Smooth muscle cell (in vitro differentiated cells): ENCODE measurements around the gene RAD51B. TPM values are rescaled to one million over a fixed set of nuclear protein-coding genes. Genes with fewer than 3 reads are reported as not detected.
"Not testable (repeated sequence)": the region's sequence is repeated elsewhere in the genome, so short reads cannot be mapped to it uniquely, and the experiment has no call there.

Experiments
- DNase-seq: peaks from one replicate; lab custom pipeline; 2025; ENCODE audit not compliant: unreplicated experiment; lab: John Stamatoyannopoulos, UW
- H2AFZ ChIP-seq: fragments of 200-600 bp; sonication (generic); 2 replicates; pipeline ENCODE4 v1.6.0; 2016; ENCODE audit warnings: antibody characterized with exemption, low read depth, mild to moderate bottlenecking
- H3F3A ChIP-seq: fragments of 200-600 bp; sonication (generic); 2 replicates; pipeline ENCODE4 v1.6.0; 2017; ENCODE audit warnings: antibody characterized with exemption, low read depth
- H3K27ac ChIP-seq: fragments of 200-600 bp; sonication (generic); 2 replicates; pipeline ENCODE4 v1.5.1; 2016; ENCODE audit warnings: low read depth, mild to moderate bottlenecking
- H3K27me3 ChIP-seq: fragments of 200-600 bp; sonication (generic); 2 replicates; pipeline ENCODE4 v1.6.1; 2016; ENCODE audit warnings: low read depth, mild to moderate bottlenecking
- H3K36me3 ChIP-seq: fragments of 200-600 bp; sonication (generic); 2 replicates; pipeline ENCODE4 v1.5.1; 2016; ENCODE audit warnings: low read depth
- H3K4me1 ChIP-seq: fragments of 200-600 bp; sonication (generic); 2 replicates; pipeline ENCODE4 v1.5.1; 2016; ENCODE audit warnings: low read depth
- H3K4me2 ChIP-seq: fragments of 200-600 bp; sonication (generic); 2 replicates; pipeline ENCODE4 v1.6.0; 2016; ENCODE audit warnings: mild to moderate bottlenecking
- H3K4me3 ChIP-seq: fragments of 200-600 bp; sonication (generic); 2 replicates; pipeline ENCODE4 v1.5.1; 2016; ENCODE audit warnings: mild to moderate bottlenecking
- H3K79me2 ChIP-seq: fragments of 200-600 bp; sonication (generic); 2 replicates; pipeline ENCODE4 v1.6.0; 2016; ENCODE audit warnings: low read depth, mild to moderate bottlenecking
- H3K9ac ChIP-seq: fragments of 200-600 bp; sonication (generic); 2 replicates; pipeline ENCODE4 v1.6.0; 2016; ENCODE audit warnings: low read depth
- H3K9me3 ChIP-seq: fragments of 200-600 bp; sonication (generic); replicated peaks from 2 replicates; pipeline ENCODE4 v1.5.1; 2016; ENCODE audit warnings: low read depth
- H4K20me1 ChIP-seq: fragments of 200-600 bp; sonication (generic); 2 replicates; pipeline ENCODE4 v1.6.0; 2016; ENCODE audit warnings: low read depth
- WGBS: methylation state at CpG from one replicate; pipeline ENCODE4 v1.1.7; 2016; ENCODE audit warnings: low lambda C conversion rate; 5-methylcytosine and 5-hydroxymethylcytosine counted together
- polyA plus RNA-seq: library from polyadenylated mRNA; unstranded; fragments of >200 nt; fragmentation: Nextera tagmentation; extraction: Ambion mirVana; gene quantifications from 2 replicates; pipeline ENCODE4 v1.2.1, GENCODE V29; 2016
- total RNA-seq: library from RNA; depleted of rRNA; stranded (reverse); fragments of >200 nt; gene quantifications from 2 replicates; pipeline ENCODE4 v1.2.3, GENCODE V29; 2014
- TF ChIP-seq, protein P1 (sequence below): fragments of 200-600 bp; sonication (generic); IDR thresholded peaks from 2 replicates; pipeline ENCODE4 v1.5.1; 2017; ENCODE audit warnings: borderline replicate concordance, mild to moderate bottlenecking, antibody characterized with exemption; ENCODE audit not compliant: insufficient read depth, poor library complexity, severe bottlenecking

The RAD51B gene
- total and polyA plus RNA-seq, 2 experiments from 2014 or later = 4.6 to 5.3 TPM

DNA sequence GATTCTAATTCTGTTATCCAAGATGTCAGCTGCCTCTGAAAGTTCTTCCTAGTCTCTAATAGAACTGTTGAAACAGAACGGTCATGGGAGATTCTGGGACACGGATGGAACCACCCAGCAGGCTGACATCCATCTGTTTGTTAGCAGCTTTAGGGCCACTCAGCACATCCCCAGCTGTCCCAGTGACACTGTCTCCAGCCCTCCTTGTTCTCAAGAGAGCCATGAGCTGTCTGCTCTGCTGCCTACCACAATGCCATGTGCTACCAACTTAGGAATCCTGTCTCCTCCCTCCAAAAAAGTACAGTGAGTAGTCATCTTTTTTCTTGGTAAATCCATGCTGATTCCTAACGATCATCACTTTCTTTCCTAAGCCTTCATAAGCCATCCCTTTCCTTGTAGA, 842.8 kb downstream of the RAD51B start:
- Histone ChIP-seq H3F3A (peaks cover 30% of the 10 kb centered on the region), H3K9me3 (no peaks in the 10 kb centered on the region), H3K36me3 (no peaks in the 10 kb centered on the region), H3K4me1 (peaks cover 18% of the 10 kb centered on the region), H4K20me1 (no peaks in the 10 kb centered on the region), H2AFZ (no peak overlapping the region), H3K4me3 (no peak overlapping the region), H3K9ac (no peak overlapping the region), H3K27ac (peak overlapping the region; percentile 58), H3K27me3 (no peaks in the 10 kb centered on the region), H3K4me2 (peak overlapping the region; percentile 21), H3K79me2 (no peaks in the 10 kb centered on the region)
- DNase-seq = no peak
- TF ChIP-seq, protein P1, sequence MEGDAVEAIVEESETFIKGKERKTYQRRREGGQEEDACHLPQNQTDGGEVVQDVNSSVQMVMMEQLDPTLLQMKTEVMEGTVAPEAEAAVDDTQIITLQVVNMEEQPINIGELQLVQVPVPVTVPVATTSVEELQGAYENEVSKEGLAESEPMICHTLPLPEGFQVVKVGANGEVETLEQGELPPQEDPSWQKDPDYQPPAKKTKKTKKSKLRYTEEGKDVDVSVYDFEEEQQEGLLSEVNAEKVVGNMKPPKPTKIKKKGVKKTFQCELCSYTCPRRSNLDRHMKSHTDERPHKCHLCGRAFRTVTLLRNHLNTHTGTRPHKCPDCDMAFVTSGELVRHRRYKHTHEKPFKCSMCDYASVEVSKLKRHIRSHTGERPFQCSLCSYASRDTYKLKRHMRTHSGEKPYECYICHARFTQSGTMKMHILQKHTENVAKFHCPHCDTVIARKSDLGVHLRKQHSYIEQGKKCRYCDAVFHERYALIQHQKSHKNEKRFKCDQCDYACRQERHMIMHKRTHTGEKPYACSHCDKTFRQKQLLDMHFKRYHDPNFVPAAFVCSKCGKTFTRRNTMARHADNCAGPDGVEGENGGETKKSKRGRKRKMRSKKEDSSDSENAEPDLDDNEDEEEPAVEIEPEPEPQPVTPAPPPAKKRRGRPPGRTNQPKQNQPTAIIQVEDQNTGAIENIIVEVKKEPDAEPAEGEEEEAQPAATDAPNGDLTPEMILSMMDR = no peak
- 30% methylated on average over 3 of the region's 3 CpGs for WGBS

DNA sequence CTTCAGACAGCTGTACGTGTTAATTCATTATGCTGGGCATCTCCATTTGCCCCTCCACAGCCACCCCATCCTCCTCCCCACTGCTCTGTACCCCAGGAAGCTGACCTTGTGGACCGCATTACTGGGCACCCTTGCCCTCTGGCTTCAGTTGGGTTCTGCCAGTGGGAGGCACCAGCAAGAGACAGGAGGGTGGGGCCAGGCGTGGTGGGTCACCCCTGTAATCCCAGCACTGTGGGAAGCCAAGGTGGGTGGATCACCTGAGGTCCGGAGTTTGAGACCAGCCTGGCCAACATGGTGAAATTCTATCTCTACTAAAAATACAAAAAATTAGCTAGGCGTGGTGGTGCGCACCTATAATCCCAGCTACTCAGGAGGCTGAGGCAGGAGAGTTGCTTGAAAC, 843.2 kb downstream of the RAD51B start:
- not testable (repeated sequence) for H2AFZ ChIP-seq, H3K27me3 ChIP-seq, H3K9ac ChIP-seq, H3K79me2 ChIP-seq, H3K36me3 ChIP-seq, H3K9me3 ChIP-seq, H4K20me1 ChIP-seq, DNase-seq, H3K4me3 ChIP-seq
- 83% methylated on average over 5 of the region's 6 CpGs for WGBS
- H3K4me2 ChIP-seq = peak overlapping the region; percentile 21
- H3F3A ChIP-seq = peaks cover 26% of the 10 kb centered on the region
- peak overlapping the region; percentile 58 for H3K27ac ChIP-seq
- peaks cover 18% of the 10 kb centered on the region for H3K4me1 ChIP-seq

DNA sequence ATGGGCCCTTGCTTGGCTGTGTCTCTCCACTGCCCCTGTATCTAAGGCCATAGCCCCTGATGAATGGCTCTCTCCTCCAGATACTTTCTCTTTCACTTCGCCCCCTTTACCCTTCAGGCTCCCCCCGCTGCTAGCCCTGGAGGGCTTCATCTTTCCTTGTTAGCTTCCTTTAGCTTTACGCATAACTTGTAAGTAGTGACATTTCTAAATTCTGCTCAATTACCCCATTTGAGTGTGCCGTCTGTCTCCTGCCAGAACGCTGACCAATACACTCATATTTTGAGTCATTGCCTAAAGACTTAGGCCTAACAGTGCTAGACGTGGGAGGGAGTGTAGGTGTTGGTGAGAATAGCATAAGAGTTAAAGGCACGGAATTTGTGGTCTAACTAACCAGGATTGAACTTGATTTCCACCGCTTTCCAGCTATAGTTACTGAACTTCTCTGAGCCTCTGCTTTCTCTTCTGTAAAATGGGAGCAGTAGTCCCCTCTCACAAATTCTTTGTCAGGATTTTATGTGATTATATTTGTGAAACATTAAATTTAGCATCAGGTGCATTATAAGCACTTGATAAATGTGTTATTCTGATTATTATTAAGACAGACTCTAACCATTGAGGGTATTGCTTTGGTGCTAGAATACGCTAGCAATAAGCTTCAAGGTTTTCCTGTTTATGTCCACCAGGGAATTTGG, 844.0 kb downstream of the RAD51B start:
- H4K20me1 ChIP-seq = no peaks in the 10 kb centered on the region
- no peaks in the 10 kb centered on the region for H3K27me3 ChIP-seq
- no peak for DNase-seq
- no peaks in the 10 kb centered on the region for H3K36me3 ChIP-seq
- 45% methylated on average over 9 of the region's 9 CpGs for WGBS
- H3K4me2 ChIP-seq = peak overlapping the region; percentile 14
- no peak overlapping the region for H3K9ac ChIP-seq
- no peak overlapping the region for H2AFZ ChIP-seq
- H3K27ac ChIP-seq = peak overlapping the region; percentile 58
- peaks cover 18% of the 10 kb centered on the region for H3K4me1 ChIP-seq
- H3K9me3 ChIP-seq = no peaks in the 10 kb centered on the region
- H3K4me3 ChIP-seq = no peak overlapping the region
- TF ChIP-seq, protein P1 = no peak
- H3K79me2 ChIP-seq = no peaks in the 10 kb centered on the region
- H3F3A ChIP-seq = peaks cover 21% of the 10 kb centered on the region

DNA sequence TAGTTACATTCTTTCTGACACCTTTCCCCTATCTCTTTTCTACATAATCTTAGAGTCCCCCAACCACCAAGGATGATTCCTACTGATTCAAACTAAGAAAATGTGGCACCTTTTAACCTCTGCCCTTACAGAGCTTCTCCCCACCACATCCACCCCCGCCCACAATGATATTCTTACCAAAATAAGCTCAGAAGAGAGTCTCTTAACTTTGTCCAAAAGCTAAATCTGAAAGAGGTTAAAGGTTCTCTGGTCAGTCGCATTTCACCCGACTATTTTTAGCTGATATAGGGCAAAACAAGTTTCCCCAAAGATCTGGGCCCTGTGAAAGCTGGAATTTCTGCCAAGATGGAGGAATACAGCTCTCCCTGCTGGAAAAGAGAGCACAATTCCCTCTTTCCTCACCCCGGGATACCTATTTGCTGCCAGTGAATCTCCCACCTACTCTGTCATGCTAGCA, 844.7 kb downstream of the RAD51B start:
- H4K20me1 ChIP-seq = no peaks in the 10 kb centered on the region
- H3K27me3 ChIP-seq = no peaks in the 10 kb centered on the region
- H3K4me2 ChIP-seq = peak overlapping the region; percentile 4
- TF ChIP-seq, protein P1 = no peak
- peaks cover 11% of the 10 kb centered on the region for H3K4me1 ChIP-seq
- no peaks in the 10 kb centered on the region for H3K79me2 ChIP-seq
- no peaks in the 10 kb centered on the region for H3K36me3 ChIP-seq
- peak overlapping the region; percentile 58 for H3K27ac ChIP-seq
- no peaks in the 10 kb centered on the region for H3K9me3 ChIP-seq
- WGBS = 92% methylated on average over 4 of the region's 4 CpGs
- peaks cover 18% of the 10 kb centered on the region for H3F3A ChIP-seq
- no peak overlapping the region for H3K4me3 ChIP-seq
- no peak for DNase-seq
- H2AFZ ChIP-seq = no peak overlapping the region
- H3K9ac ChIP-seq = no peak overlapping the region
